Activated naive CD4-positive, alpha-beta T cell treated with anti-CD3 and anti-CD28 coated beads, Interleukin-2, amount 50 U/mL, for 16 hours (primary cell): Measurements from ENCODE around the gene TRAPPC2.
"Not testable (repeated sequence)": the region's sequence is repeated elsewhere in the genome, so short reads cannot be mapped to it uniquely, and the experiment has no call there.

Source experiments
- DNase-seq: peaks from one replicate; pipeline ENCODE4 v3.0.0-alpha.2; 2020

Gene TRAPPC2

DNA sequence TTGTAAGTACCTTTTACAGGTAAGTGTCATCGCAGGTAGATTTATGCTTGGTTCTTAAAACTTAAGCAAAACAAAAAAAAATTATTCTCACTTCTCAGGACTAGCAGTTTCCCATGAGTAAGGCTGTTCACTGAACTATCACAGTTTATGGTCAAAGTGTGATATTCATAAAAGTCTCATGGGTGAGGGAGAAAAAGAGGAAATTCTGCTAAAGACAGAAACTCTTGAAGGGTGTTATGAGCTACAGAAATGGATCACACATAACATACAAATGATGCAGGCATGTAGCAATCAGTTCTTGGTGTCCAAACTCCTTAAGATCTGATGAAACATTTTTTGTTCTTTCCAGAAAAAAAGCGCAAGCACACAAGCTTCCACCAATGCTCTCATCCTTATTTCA is 37.0 kb downstream of the TRAPPC2 start:
- DNase-seq = no peak

DNA sequence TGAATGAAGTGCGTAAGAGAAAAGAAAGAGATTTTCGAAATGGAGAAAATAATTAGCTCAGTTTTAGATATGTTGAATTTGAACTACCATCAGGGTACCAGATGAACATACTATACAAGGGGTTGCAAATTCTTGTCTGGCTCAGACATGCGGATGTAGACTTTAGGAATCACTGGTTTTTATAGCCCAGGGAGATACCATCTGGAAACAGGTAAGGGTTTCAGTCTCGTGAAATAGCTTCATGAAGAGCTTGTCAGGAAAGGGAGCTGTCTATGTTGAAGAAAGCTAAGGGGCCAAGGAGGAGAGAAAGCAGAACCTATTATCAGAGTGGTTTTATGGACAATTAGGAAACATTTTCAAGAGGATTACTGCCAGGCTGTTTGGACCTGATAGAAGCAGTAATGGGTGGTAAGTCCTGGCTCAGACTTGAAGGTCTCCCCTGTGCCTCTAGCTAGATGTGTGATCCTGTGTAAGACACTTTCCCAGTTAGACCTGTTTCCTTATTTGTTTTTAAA is 38.8 kb downstream of the TRAPPC2 start:
- no peak for DNase-seq

DNA sequence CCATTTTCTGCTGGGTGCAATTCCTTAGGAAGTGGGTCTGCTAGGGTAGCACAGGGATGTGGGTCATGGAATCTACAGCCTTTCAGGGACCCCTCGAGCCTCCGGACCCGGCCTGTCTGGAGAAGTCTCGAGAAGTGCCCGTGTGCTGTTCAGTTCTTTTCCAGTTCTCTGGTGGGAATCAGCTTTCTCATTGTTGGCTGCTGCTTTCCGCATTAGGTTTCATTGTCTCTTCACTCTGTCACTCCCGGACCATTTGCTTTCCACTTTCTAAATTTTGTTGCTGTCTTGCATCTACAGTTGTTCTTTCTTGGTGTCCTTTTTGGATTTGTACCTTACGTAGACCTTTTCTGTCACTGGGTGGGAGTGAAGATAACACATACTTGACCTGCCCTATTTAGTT is 39.4 kb downstream of the TRAPPC2 start:
- DNase-seq = no peak

DNA sequence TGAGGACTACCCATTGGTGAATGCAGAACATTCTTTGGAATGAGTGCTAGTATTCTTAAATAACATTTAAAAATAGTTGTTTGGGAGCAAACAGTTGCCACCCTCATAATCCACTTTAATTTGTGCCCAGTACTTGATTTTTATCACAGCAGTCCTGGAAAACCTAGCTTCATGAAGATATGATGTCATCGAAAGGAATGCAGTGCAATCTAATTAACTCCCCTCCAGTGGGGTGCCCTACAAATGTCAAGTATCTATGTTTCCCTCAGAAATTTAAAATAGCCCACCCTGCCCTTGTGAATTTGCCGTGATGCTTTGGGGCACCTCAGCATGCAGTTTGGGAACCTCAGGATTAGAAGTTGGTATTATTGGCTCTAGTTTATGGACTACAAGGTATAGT is 40.1 kb downstream of the TRAPPC2 start:
- no peak for DNase-seq

DNA sequence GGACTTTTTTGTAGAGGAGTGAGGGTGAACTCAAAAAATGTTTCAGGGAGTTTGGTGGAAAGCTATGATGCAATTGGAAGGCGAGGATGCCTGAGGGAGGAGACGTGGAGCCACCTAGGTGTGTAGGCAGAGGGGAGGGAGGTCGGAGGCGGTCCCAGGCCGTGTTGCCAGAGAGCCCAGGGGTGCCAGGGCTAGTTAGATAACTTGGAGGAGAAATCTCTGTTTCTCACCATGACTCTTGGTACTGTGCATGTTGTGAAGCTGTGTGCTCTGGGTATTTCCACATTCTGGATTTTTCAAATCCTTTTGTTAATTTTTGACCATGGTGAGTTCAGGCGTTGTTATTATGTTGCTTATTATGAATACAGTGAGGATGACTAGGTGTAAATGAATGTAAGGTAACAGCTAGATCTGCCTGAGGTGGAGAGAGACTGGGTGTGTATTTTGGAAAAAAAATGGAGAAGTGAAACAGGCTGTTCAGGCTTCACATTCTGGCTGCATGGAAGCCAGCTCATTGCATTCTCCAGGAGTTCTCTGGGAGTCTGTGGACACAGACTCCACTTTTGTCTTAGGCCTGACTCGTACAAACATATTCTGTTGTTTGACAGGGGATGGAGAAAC is 41.0 kb downstream of the TRAPPC2 start:
- DNase-seq = no peak

DNA sequence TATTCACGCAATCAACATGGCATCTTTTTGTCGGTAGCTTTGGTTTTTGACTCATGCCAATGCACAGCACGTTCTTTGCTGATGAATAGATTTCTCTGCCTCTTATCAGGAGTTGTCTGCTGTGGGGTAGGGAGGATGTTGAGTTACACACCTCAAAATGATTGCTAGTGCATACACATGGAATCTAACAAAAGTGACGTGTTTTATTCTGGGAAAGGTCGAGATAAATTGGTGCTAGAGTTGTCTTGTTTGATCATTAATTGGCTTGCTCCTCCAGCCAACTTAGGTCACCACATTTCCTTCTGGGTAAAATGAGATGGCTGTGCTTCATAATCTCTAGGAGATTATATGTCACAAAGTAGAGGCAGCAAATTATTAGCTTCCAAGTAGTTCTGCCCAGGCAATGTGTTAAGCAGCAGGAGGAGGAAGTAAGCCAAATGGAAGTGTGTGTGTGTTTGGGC is 41.6 kb downstream of the TRAPPC2 start:
- no peak for DNase-seq

DNA sequence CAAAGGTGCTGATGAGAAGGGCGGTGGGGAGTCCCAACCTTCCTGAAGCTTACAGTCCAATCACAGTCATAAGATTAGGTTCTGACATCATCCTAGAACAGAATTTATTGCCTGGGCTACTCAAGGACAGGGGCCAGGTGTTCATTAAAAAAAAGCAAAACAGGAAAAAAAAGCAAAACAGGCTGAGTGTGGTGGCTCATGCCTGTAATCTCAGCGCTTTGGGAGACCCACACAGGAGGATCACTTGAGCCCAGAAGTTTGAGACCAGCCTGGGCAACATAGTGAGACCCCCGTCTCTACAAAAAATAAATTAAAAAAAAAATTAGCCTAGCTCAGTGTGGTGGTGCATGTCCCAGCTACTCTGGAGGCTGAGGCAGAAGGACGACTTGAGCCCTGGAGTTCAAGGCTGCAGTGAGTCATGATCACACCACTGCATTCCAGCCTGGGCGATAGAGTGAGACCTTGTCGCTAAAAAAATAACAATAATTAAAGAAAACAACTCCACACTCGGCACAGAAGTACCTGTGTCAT is 42.5 kb downstream of the TRAPPC2 start:
- no peak for DNase-seq

DNA sequence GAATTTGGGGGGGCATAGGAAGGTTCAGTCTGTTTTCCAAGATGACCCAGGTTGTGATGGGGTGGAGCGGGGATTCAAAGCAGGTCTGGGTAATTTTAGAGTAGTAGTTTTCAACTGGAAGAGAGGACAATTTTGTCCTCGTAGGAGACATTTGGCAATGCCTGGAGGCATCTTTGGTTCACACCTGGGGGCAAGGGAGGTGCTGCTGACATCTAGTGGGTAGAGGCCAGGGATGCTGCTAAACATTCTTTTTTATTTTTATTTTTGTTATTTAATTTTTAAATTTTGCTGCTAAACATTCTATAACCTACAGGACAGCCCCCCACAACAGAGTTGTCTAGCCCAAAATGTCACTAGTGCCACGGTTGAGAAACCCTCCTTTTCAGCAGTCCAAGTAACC is 43.6 kb downstream of the TRAPPC2 start:
- DNase-seq = no peak

DNA sequence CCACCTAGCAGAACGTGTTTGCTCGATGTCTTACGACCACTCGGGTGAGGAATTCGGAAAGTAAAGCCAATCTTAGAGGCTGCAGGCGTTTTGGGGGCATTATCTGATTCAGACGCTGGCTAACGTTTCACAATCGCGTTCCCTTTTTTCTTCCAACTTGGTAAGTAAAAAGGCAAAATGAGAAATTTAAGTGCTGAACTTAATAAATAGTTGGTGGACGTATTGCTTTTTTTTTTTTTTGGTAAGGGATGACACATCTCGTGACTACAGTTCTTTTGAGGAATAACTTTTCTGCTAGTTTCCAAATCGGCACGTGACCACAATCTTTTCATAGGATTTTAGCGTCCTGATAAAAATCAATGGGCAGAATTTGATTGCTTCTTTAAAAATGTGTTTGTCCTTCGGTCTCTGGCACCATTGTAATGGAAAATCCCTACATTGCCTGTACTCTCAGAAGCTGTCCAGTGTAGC is 44.6 kb downstream of the TRAPPC2 start:
- no peak for DNase-seq

DNA sequence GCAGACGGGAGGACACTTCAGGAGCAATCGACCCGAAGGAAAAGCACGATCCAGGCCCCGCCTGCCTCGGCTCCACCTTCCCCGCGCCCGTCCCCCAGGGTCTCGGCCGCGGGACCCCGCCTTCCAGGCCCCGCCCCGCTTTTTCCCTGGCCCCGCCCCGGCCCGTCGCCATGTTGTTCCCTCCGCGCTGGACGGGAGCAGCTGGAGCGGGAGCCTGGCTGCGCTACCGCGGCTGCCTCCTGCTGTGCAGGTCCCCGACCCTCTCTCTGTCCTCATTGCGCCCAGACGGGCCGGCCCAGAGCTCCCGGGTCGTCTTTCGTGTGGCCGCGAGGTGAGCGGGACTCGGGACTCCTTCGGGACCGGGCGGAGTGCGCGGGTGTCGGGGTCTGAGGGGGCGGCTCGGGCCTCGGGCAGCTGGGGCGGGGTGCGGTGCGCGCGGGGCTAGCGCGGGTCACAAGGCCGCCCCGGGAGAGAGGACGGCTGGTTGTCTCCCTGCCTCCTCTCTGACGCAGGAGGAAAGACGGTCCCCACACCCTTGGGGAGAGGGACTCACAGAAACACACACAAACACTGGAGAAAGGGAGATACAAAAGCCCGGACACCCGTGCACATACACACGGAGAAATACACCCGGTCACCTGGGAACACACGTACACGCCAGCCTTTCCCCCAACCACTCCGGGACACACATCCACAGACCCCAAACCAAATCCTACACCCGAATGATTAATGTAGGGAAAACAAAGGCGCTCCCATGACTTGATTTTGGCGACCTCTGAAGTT is 45.3 kb downstream of the TRAPPC2 start, which contains the start of gene RAB9A:
Gene RAB9A, plus strand, starts transcription at position 171 of the 783 bp plus-strand sequence. CDS start 19,619 bp downstream, outside the sequence.
- DNase-seq = peak; percentile 82

DNA sequence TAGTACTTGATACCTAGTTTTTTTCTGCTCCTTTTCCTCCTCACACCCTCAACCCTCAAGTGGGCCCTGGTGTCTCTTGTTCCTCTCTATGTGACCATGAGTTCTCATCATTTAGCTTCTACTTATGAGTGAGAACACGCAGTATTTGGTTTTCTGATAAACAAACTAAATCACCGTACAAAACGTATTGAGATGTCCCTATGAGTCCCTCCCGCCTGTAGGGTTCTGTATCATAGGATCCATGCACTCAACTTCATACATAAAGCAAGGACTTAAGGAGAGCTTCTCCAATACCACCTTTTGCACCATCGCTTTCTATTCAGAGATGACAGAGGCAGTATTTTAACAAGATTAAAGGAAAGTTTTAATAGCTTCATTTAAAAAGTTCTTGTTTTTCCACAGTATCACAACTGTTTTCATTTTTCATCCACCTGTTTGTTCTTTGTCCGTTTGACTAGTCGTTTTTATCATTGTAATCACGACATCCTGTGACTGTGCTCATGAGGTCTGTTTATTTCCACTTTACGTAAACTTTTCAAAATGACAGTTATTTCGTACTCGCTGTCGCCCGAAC is 45.9 kb downstream of the TRAPPC2 start:
- DNase-seq = no peak

DNA sequence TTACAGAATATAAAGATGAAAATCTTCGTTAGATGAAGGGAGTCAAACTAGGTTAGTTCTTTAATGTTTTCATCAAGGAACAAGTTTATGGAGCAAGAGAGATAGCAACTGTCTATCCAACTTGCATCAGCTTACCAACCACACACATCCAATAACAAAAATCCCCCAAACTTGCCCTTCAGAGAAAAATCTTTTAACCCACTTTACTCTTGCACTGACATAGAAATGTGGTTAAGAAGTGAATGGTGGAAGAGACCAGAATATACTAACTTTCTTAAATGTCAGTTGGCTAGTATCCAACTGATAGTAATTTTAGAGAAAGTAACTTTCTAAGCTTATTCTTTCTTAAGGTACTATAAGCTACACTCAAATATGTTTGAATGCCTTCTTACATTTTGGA is 47.2 kb downstream of the TRAPPC2 start:
- DNase-seq = no peak

DNA sequence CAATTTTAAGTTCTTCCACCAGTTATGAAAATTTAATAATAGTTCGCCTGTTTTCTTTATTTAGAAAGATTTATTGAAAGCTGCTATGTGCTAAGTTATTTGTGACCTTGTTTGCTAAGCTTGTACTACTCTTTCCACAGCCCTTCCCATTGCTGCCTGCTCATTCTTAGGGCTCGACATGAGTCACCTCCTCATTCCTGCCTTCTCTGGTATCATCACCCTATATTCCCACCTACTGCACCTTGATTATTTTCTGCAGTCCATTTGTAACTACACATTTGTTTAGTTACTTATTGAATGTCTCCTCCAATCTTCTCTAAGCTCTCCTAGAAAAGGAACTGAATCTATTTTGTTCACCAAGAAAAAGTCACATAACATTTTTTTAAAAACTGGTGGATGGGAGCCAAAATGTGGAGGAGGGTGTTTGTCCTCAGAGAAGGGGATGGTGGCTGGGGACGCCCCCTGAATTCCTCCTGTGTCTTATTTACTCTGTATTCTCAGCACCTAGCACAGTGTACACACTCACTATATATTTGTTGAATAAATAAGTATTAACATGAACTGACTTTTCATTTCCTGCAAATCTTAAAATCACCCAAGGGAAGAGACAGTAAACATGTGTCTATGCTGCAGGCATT is 49.2 kb downstream of the TRAPPC2 start:
- DNase-seq = no peak

DNA sequence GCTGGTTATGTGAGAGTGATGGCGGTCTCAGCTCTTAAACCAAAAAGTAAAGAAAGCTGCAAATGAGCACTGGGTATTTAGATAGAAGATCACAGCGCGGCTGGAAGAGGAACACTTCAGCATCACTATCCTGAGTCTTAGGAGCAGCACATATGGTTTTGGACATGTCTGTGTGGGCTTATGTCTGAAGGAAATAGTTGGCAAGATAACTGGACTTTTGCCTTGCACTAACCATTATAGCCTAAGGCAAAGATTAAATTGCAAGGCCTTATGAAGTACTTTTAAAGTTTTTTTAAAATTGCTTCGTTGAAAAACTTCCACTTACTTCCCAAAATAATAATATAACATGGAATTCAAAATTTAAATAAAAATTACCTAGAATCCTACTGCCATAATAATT is 50.1 kb downstream of the TRAPPC2 start:
- no peak for DNase-seq

DNA sequence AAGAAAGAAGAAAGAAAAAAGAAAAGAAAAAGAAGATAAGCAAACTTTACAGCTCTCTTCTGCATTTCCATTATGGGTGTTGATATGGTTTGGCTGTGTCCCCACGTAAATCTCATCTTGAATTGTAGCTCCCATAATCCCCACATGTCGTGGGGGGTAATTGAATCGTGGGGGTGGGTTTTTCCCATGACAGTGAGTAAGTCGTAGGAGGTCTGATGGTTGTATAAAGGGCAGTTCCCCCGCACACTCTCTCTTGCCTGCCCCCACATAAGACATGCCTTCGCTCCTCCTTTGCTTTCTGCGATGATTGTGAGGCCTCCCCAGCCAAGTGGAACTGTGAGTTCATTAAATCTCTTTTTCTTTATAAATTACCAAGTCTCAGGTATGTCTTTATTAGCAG is 52.8 kb downstream of the TRAPPC2 start:
- DNase-seq = no peak

DNA sequence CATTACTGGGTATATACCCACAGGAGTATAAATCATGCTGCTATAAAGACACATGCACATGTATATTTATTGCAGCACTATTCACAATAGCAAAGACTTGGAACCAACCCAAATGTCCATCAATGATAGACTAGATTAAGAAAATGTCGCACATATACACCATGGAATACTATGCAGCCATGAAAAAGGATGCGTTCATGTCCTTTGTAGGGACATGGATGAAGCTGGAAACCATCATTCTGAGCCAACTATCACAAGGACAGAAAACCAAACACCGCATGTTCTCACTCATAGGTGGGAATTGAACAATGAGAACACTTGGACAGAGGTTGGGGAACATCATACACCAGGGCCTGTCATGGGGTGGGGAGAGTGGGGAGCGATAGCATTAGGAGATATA is 54.7 kb downstream of the TRAPPC2 start:
- not testable (repeated sequence) for DNase-seq

DNA sequence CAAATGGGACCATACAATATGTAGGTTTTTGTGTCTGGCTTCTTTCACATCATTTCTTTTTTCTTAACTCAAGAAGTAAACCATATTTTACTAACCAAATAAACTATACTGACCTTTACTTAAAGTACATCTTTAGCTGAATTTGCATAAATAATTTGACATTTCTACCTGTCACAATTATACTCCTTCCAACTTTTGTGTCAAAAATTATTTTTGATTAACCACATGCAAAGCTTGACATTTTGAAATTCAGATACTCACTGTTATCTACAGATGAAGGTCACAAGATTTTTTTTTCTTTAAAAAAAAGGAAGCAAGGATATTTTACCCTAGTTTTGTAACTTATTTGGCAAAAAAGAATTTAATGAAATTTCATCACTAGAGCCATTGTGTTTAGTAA is 57.5 kb downstream of the TRAPPC2 start:
- no peak for DNase-seq

DNA sequence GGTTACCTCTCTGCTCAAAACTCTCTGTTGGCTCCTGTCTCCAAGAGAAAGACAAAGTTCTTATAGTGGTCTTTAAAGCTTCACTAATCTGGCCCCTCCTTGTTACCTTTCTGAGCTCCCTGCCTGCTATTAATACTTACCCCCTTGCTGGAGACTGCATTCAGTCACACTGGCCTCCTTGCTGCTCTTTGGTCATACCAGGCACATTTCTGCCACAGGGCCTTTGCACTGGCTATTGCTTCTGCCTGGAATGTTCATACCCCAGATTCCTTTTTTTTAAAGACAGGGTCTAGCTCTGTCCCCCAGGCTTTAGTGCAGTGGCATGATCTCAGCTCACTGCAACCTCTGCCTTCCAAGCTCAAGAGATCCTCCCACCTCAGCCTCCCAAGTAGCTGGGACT is 61.4 kb downstream of the TRAPPC2 start:
- no peak for DNase-seq

DNA sequence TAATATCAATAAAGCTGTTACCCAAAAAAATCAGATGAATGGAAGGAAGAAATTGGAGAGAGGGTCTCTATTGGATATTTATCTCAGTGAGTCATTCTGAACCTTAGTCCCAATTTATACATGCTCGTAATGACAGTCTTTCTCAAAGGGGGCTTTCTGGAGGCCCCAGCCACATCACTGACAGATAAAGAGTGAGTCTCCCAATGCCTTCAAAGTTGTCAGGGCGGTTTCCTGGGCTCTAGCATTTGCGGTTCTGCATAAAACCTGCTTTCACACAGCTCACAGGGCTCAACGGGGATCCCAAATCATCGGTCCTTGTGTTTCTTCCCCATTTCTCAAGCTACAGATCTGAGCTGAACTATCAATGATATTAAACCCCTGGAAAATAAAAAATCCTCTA is 64.2 kb downstream of the TRAPPC2 start:
- DNase-seq = no peak

DNA sequence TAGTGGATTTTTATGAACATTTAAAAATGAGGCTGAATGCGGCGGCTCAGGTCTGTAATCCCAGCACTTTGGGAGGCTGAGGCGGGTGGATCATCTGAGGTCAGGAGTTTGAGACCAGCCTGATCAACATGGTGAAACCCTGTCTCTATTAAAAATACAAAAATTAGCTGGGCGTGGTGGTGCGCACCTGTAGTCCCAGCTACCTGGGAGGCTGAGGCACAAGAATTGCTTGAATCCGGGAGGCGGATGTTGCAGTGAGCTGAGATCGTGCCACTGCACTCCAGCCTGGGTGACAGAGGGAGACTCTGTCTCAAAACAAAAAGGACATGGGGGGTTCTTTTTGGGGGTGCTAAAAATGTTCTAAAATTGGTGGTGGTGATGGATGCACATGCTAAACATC is 64.7 kb downstream of the TRAPPC2 start:
- DNase-seq = not testable (repeated sequence)

DNA sequence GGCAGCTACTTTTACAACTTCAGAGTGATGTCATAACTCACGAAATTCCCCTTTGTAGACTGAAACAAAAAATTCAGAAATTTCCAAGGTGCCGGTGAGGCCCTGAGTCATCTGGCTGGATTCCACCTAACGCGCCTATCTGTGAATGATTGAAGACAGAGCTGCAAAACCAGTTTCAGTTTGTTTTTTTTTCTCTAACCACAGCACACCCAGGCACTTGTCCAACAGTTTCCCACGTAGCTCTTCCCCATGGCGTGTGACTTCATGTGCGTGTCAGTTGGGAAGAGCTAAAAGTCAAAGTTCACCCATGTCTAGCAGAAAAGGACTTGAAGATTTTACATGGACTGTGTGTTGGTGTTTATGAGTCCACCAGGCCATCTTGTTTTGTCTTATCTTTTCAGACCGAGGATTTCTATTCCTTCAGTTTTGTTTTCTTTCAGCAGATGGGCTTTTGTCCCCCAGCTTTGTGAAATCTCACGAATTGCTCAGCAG is 65.1 kb downstream of the TRAPPC2 start:
- peak; percentile 65 for DNase-seq

DNA sequence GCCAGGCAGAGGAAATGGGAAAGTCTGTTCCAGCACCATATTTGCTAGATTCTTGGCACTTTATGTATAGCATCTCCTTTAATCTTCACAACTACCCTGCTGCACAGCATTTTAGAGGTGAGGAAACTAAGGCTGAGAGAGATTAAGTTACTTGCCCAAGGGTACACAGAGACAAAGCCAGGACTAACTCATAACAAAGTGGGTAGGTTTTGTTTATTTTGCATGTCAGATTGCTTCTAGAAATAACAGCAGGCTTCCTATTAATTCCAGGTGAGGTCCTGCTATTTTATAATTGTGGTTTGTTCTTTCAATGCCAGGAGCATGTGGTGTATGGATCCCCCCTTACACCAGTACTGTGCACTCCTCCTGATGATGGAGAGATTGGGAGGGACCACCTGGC is 66.5 kb downstream of the TRAPPC2 start:
- DNase-seq = no peak

DNA sequence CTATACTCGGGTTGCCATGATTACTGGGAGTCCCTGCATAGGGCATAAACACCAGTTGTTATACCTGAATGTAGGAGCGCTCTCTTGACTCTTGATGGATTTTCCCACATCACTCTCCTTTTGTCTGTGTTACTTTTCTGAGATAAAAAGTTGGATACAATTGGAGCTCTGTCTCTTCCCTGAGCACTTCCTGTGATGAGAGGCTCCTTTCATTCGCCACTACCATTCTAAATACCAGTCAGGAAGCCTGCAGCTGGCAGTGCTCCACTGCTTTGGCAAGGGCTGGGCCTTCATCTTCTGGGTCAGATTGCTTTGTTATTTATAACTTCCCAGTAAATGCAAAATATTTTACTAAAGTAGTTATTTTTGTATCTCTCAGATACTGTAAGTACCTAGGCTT is 67.6 kb downstream of the TRAPPC2 start:
- DNase-seq = no peak
